ENCODE results near the gene ARHGEF4. TPM values are rescaled to one million over a fixed set of nuclear protein-coding genes. Genes with fewer than 3 reads are reported as not detected.
A peak's percentile ranks its signal among the peaks of the same experiment; 100 is the strongest.

The ARHGEF4 gene, protein sequence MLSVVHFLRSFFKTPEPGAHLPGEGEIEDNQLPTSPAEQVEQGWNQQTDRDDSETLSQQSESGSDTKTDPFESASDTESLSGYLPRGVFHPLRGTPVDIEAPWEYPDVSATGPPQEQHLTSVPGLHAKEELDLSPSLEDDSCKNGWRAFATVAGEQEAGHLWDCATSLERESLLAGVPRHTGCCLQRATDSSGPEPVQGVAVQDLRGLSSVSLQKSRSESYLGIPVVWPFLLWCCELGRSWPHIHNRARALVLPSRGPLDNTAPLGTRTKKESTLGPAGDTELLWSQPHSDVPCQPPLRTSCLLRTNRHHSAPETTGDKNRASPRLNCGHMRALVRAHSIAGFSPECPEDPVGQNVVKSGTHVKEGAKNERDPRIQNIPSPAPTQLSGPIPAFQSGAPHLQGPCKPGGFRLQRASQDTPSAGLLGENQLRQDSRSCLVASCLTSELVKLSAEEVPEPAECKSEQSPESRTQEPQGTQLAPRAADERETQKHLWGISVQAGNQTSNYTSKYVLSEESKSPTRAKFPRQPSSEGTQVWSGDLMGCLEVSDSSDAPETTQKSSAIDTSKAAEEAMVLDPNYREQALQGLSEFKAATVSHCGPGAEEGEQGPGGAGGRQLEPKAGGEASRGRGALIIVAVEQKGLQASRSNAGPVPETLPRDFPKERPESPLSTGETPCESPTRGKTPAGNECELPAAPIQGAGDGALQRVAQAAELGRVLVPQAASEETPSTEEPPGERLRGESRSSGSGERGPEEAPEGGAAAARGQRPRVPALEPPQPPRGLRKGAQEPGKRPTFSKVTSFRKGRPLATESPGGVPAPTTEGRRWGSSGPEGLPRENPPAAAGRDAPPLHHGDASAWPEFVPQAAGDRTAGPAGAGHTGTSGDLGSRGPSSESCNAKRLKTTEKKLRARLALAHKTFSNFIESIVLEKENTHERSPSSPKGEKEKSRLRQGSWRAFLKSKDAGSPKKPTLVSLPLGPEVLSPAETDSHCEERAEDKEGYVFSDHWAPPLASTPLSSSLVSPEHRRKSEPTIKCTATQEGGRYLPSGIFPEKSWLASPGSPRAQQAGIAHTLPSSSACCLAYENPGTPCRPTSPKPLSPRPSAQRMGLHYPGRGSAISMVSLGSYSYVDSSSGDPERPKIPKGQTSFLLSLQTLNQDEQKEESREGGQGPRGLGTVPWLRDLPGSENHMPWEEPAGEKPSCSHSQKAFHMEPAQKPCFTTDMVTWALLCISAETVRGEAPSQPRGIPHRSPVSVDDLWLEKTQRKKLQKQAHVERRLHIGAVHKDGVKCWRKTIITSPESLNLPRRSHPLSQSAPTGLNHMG (N-terminal part only)
- total RNA-seq: 1 to 10 TPM; 1.1 to 3.0 TPM
- long read RNA-seq, partial matches to known transcripts: 0 of 1 reads
- long read RNA-seq, other reads (novel, unspliced or antisense): 1 of 1 reads

DNA sequence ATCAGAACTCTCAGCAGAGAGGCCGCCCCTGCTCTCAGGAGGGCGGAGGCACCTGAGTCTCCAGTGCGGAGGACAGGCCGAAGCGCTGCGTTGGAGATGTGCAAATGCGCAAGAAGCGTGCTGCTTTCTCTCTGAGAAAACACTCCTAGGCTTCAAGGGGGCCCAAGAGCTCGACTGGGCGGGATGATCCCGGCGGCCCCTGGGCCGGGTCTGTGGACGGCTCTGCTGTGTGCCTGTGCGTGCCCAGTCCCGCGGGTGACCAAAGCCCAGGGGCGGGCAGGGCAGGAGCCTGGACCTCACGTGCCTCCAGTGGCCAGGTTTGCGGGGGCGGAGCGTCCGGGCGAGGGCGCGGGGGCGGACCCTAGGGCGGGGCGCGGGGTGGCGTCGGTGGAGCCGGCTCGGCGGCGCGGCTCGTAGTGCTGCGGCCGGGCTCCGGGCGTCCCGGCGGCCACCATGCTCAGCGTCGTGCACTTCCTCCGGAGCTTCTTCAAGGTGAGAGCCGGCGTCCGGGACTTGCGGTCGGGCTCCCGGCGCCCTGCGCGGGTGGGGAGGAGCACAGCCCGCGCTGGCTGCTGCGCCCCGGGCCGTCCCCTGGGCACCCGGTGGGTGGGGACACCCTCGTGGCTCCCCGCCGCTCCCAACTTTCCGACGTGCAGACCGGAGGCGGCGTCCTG lies at the start of gene ARHGEF4:
Gene ARHGEF4, plus strand, starts transcription at position 414 of the 674 bp plus-strand sequence. Its CDS starts 40 bp downstream, at position 454.
- intact Hi-C loops (cut with DNase I, micrococcal nuclease): no loop called here
- DNase-seq (peak; percentile 46 to 64), ATAC-seq (peak; percentile 98)

DNA sequence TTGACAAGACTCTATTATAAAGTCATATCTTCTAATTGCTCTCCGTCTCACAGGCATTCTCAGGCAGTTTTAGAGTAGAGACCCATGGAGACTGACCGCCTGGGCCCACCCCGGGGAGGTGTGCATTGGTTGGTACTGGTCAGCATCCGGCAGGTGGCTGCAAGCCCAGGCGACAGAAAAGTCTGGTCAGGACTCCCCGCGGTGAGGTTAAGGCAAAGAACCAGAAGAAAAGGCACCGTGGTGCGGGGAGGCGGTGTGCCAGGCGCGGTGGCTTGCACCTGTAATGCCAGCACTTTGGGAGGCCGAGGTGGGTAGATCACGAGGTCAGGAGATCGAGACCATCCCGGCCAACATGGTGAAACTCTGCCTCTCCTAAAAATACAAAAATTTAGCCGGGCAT lies 48.9 kb upstream of the ARHGEF4 start:
- ATAC-seq (no peak), DNase-seq (no peak)
- intact Hi-C loops (cut with DNase I, micrococcal nuclease): no loop called here

DNA sequence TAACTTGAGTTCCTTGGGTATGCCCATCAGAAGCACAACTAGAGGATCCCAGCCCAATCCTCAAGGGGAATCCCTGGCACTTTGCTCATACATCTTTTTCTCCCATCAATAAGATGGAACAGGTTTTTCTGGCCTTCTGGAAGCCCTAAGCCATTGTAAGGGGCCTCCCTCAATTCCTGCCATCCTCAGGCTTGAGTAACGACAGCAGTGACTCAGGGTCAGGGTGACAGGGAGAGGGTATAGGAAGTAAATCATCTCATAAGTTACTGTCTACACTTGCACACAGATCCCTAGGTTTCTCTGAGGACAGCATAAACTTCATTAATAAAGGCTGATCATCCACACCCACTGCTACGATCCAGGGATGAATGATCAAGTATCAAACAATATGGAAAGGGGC lies 46.4 kb upstream of the ARHGEF4 start:
- intact Hi-C loops (cut with DNase I, micrococcal nuclease): no loop called here
- no peak for ATAC-seq
- DNase-seq: no peak

DNA sequence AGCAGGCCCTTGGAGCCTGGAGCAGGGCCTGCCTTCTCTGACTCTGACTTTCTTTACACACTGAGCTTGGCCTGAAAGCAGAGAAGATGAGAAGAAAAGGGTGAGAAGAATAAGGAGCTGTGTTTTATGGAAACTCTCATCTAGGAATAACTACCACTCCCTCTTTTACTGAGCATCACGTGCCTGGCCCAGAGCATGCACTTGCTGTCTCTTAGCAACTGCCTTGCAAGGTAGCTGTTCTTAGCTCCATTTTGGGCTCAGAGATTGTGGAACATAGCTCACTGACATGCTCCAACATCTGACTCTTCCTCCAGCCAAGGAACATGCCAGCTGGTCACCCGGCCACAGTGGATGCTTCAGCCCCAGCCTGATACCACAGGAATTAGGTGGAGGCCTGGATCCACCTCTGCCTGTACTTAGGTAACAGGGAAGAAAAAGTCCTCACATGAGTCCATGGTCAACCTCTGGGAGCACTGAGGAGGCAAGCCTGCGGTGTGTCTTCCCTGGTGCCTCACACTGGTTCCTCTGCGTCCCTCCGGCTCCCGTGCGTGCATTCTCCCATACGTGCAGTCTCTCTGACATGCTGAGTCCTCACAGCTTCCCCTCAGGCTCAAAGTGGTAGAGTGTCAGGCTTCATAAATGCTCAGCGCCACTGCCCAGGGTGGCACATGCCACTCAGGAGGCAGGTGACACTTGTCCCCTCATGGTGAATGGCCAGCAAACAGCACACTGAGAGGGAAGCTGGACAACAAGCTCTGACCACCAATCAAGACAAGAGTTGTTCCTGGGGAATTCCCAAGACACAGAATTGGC lies 45.7 kb upstream of the ARHGEF4 start:
- intact Hi-C loops (cut with DNase I, micrococcal nuclease): no loop called here
- ATAC-seq (peak; percentile 80), DNase-seq (no peak)

GRCh38 chr2:130791617-130791939 lies 45.1 kb upstream of the ARHGEF4 start:
- no peak for DNase-seq
- ATAC-seq: peak; percentile 81
- intact Hi-C loops (cut with DNase I, micrococcal nuclease): no loop called here

DNA sequence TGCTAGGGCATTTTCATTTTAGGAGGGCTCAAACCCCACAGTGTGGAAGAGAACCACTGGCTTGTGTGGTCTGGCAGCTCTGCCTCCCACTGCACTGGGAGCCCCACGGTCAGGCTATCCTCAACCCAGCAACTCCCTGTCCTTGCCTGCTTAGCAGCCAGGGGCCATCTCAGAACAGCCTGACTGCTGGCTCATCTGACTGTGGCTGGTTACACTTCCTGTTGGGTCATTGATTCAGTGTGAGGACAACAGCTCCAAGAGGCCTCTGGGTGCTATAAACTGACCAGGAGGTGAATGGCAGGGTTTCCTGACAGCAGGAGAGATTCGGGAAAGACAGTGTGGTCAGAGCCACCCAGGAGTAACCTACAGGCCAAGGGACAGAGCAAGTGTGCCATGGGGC lies 41.3 kb upstream of the ARHGEF4 start:
- DNase-seq: no peak
- ATAC-seq: no peak
- intact Hi-C loops (cut with DNase I, micrococcal nuclease): loop anchor here in 1 of 2 donors (5.0 kb wide), 1 partner anchor 77 kb away; no protein-coding TSS in a partner anchor

DNA sequence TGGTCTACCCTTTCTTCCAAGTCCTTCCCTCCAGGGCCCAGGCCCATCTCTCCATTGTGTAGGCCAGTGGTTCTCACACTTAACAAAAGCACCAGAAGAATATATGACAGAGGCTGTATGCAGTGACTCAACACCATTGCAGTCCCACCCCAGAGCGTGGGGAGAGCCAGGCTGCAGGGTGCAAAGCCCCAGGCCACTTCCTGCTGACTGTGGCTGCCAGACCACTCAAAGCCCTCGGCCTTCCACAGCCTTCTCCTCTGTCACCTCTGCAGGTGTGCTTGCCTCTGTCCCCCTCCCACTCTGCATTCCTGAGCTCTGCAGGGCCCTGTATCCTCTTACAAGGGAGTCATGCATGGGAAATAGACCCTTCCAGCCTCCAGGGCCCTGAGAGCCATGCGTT lies 40.4 kb upstream of the ARHGEF4 start:
- intact Hi-C loops (cut with DNase I, micrococcal nuclease): loop anchor here in 1 of 2 donors (5.0 kb wide), 1 partner anchor 76 kb away; no protein-coding TSS in a partner anchor
- no peak for DNase-seq
- ATAC-seq: no peak

DNA sequence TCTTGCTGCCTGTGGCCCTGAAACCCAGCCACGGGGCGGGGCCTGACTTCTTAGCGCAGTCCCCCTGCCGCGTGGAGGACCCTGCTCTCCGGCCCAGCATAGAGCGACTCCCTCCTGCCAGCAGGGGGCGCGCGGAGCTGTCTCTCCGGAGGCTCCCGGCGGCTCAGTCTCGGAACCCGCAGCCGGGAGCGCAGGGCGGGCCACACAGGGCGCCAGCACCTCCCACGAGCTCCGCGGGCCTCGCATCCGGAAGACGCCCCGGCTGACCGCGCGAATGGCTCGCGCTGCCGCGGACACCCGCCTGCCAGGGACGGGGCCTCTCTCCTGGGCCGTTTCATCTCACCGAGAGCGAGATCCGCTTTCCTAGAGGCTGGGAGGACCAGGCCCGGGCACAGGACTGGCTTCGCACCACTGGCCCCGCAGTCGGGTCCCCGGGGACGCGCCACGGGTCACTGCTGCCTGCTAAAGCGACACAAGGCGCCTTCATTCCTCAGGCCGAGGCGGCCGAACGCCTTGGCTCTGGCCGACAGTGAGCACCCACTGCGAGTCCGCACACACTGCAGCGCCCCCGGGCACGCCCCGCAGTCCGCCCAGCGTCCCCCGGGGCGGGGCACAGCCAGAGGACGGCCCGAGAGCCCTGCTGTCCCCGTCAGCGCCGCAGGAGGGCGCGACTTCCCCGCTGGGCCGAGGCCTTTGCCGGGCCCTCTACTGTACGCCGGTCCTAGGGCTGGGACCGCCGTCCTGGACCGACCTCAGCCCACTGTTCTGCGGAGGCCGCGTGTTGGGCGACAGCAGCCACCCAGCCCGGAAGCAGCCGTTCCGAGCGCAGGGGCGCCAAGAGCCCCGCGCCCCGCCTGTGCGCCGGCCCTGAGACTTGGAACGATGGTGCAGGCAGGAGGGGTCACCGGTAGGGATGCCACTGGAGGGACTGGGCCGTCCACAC lies 39.0 kb upstream of the ARHGEF4 start:
- DNase-seq (peak; percentile 78 to 95), ATAC-seq (peak; percentile 94)
- intact Hi-C loops (cut with DNase I, micrococcal nuclease): loop anchor here in 1 of 2 donors (5.0 kb wide), 1 partner anchor 75 kb away; no protein-coding TSS in a partner anchor

DNA sequence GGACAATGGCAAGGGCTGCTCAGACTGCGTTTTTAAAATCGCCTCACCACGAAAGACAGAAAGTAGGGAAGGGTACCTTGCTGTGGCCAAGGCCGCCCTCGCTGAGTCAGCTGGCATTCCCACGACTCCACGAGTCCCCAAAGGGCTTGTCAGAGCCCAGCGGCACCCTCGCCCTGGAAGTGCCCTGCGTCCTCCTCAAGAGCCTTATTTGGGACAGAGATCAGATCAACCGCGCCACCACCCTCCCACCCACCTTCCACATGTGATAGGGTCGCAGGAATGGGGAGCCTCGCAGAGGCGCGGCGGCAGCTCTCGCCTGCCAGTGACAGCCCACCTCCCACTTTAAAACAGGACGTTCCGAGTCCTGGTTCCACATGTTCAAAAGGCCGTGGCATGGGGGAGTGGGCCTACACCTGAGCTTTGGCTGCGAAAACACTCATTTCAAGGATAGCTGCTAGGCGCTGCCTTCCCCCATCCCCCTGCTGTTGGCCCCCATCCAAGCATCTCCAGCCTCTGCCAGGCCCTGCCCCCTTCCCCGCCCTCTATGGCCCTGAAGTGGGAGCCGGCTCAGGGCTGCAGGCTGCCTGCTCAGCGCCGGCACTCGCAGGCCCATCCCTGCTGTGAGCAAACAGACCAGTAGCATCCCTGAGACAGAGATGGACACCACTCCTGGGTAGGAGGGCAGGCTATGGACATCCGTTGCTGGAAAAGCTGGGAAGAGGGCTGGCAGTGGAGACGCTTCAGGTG lies 38.1 kb upstream of the ARHGEF4 start:
- DNase-seq (peak in 1 of 2 donors; percentile 29), ATAC-seq (no peak)
- intact Hi-C loops (cut with DNase I, micrococcal nuclease): loop anchor here in 1 of 2 donors (5.0 kb wide), 1 partner anchor 74 kb away; no protein-coding TSS in a partner anchor

GRCh38 chr2:130799295-130799694 lies 37.4 kb upstream of the ARHGEF4 start:
- intact Hi-C loops (cut with DNase I, micrococcal nuclease): loop anchor here in 1 of 2 donors (5.0 kb wide), 1 partner anchor 73 kb away; no protein-coding TSS in a partner anchor
- ATAC-seq: no peak
- DNase-seq: no peak

GRCh38 chr2:130805613-130806012 lies 31.1 kb upstream of the ARHGEF4 start:
- intact Hi-C loops (cut with DNase I, micrococcal nuclease): no loop called here
- no peak for ATAC-seq
- DNase-seq: no peak

GRCh38 chr2:130806370-130806769 lies 30.3 kb upstream of the ARHGEF4 start:
- no peak for ATAC-seq
- intact Hi-C loops (cut with DNase I, micrococcal nuclease): no loop called here
- no peak for DNase-seq

GRCh38 chr2:130807659-130808385 lies 28.9 kb upstream of the ARHGEF4 start:
- peak; percentile 99 for ATAC-seq
- DNase-seq: peak; percentile 74 to 86
- intact Hi-C loops (cut with DNase I, micrococcal nuclease): no loop called here

DNA sequence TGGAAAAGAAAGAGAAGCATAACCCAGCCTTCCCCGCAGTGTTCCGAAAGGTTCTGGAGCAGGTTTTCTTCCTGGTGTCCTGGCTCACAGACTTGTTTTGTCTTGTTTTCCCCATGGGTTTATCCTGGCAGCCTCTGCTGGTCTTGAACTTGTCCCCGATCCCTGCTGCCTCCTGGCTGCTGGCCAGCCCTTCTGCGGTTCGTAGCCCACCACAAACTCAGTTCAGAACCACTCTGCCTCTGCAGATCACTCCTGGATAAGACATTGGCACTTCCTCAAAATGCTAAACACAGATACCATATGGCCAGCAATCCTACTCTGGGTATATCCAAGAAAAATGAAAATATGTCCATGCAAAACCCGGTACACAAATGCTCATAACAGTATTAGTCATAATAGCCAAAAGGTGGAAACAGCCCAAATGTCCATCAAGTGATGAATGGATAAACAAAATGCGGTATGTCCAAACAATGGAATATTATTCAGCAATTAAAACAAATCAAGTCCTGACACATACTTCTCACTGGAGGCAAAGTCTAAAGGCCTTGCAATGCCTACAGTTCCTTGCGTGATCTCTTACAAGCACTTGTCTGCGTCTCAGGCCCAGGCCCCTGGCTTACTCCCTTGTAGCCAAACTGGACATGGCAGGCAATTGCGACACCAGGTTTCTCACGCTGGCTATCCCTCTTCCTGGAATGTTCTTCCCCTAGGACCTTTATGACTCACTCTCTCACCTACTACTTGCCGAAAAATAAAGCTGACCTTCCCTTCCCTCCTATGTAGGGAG lies 28.0 kb upstream of the ARHGEF4 start:
- DNase-seq (no peak), ATAC-seq (no peak)
- intact Hi-C loops (cut with DNase I, micrococcal nuclease): no loop called here
